Stomach (tissue), 19 donors: ENCODE data around the gene SNRNP40. TPM values are rescaled to one million over a fixed set of nuclear protein-coding genes. Genes with fewer than 3 reads are reported as not detected.
A peak's percentile ranks its signal among the peaks of the same experiment; 100 is the strongest.

Experiments
- DNase-seq, 2 donors: peaks; one replicate each; pipeline versions ENCODE4 v3.0.0 to v3.0.0-alpha.2; 2013 to 2019
- H3K27ac ChIP-seq, 5 donors: fragments of 200-600 bp in 4 of 5; sonication (generic) in 4 of 5; one replicate each; pipeline ENCODE4 v1.5.1; 2013 to 2019; ENCODE audit warnings: mild to moderate bottlenecking in 1 of 5, moderate library complexity in 1 of 5
- H3K27me3 ChIP-seq, 3 donors: fragments of 200-600 bp; sonication (generic); one replicate each; pipeline ENCODE4 v1.5.1; 2017 to 2019; ENCODE audit warnings: mixed run types in 1 of 3
- H3K36me3 ChIP-seq, 4 donors: fragments of 200-600 bp; sonication (generic); 1 replicate in 3 of 4; 2 replicates in 1 of 4; pipeline ENCODE4 v1.5.1; 2016 to 2019
- H3K4me1 ChIP-seq, 4 donors: fragments of 200-600 bp; sonication (generic); one replicate each; pipeline ENCODE4 v1.5.1; 2016 to 2019
- H3K4me3 ChIP-seq, 4 donors: fragments of 200-600 bp; sonication (generic) in 3 of 4; one replicate each; pipeline ENCODE4 v1.5.1; 2016 to 2019; ENCODE audit warnings: mild to moderate bottlenecking in 1 of 4
- H3K9me3 ChIP-seq, 4 donors: fragments of 200-600 bp; sonication (generic); one replicate each; pipeline ENCODE4 v1.5.1; 2016 to 2019
- EP300 ChIP-seq: sonication (generic); formaldehyde crosslinking; IDR thresholded peaks from one replicate; pipeline ENCODE4 v1.6.1; 2017; ENCODE audit warnings: antibody characterized with exemption
- POLR2A ChIP-seq, 4 donors: fragments of 450-650 bp; IDR thresholded peaks; one replicate each; pipeline ENCODE4 v1.6.1; 2016; ENCODE audit warnings: antibody characterized with exemption in 4 of 4, control low read depth in 2 of 4, mild to moderate bottlenecking in 1 of 4, moderate library complexity in 1 of 4
- POLR2AphosphoS5 ChIP-seq, 3 donors: sonication (generic); formaldehyde crosslinking; IDR thresholded peaks; one replicate each; pipeline ENCODE4 v1.6.1; 2016; ENCODE audit warnings: antibody characterized with exemption in 3 of 3
- WGBS, 5 donors: extraction: QIAGEN DNeasy Blood & Tissue Kit in 3 of 5; methylation state at CpG; one replicate each; pipeline versions ENCODE4 v1.1.5 to v1.1.7; 2013 to 2018; 5-methylcytosine and 5-hydroxymethylcytosine counted together
- intact Hi-C: fragments of 100-400 bp; cut with DNase I; formaldehyde crosslinking; loops from one replicate; pipeline ENCODE4 v1.15.1; 2023; ENCODE audit warnings: low total_unique reads
- long read RNA-seq, 10 donors: transcript quantifications; one replicate each; lab custom pipeline, GENCODE V29; 2026
- polyA plus RNA-seq, 3 donors: library from polyadenylated mRNA; stranded (reverse); fragments of 200-250 nt; gene quantifications; one replicate each; pipeline ENCODE4 v1.2.3, GENCODE V29; 2013
- total RNA-seq, 5 donors: library from RNA; depleted of rRNA; stranded (reverse); fragments of >200 nt; gene quantifications; one replicate each; pipeline versions ENCODE4 v1.1.0 to v1.2.3, GENCODE V29; 2014 to 2016
- TF ChIP-seq, protein P1 (sequence below), 7 experiments: fragments of 450-650 bp in 4 of 7; fragments of 200-600 bp in 3 of 7; sonication (generic) in 3 of 7; IDR thresholded peaks; one replicate each; pipeline ENCODE4 v1.5.1; 2016 to 2019; ENCODE audit warnings: antibody characterized with exemption in 7 of 7, control low read depth in 2 of 7, mild to moderate bottlenecking in 1 of 7
- donor health status: healthy with polysubstance abuse.
- donor health status: Bipolar disorder and iron deficiency.
- donor health status: healthy.

The SNRNP40 gene
- total RNA-seq (100 to 1,000 TPM in 1 of 5 donors, 10 to 100 TPM in 3, 1 to 10 TPM in 1; 1.8 to 100 (median 21.3) TPM), polyA plus RNA-seq (10 to 100 TPM; 16.6 to 19.7 (median 19.4) TPM)
- long read RNA-seq, donor 1, partial matches to known transcripts: 0 of 6 reads
- long read RNA-seq, donor 1, other reads (novel, unspliced or antisense): 0 of 6 reads
- long read RNA-seq, donor 2, transcript SNRNP40-201 (10 exons, 1,597 nt): major isoform, 8 of 14 reads
- long read RNA-seq, donor 2, partial matches to known transcripts: 5 of 14 reads
- long read RNA-seq, donor 2, other reads (novel, unspliced or antisense): 0 of 14 reads
- long read RNA-seq, donor 3, transcript SNRNP40-201 (10 exons, 1,597 nt): major isoform, 9 of 16 reads
- long read RNA-seq, donor 3, partial matches to known transcripts: 5 of 16 reads
- long read RNA-seq, donor 3, other reads (novel, unspliced or antisense): 0 of 16 reads
- long read RNA-seq, donor 4, partial matches to known transcripts: 0 of 1 reads
- long read RNA-seq, donor 4, other reads (novel, unspliced or antisense): 0 of 1 reads
- long read RNA-seq, donor 5, transcript SNRNP40-201 (10 exons, 1,597 nt): major isoform, 13 of 15 reads
- long read RNA-seq, donor 5, partial matches to known transcripts: 0 of 15 reads
- long read RNA-seq, donor 5, other reads (novel, unspliced or antisense): 0 of 15 reads
- long read RNA-seq, donor 6: 0 reads
- long read RNA-seq, donor 7, transcript SNRNP40-201 (10 exons, 1,597 nt): major isoform, 17 of 18 reads
- long read RNA-seq, donor 7, partial matches to known transcripts: 0 of 18 reads
- long read RNA-seq, donor 7, other reads (novel, unspliced or antisense): 0 of 18 reads
- long read RNA-seq, donor 8, transcript SNRNP40-201 (10 exons, 1,597 nt): major isoform, 9 of 13 reads
- long read RNA-seq, donor 8, partial matches to known transcripts: 0 of 13 reads
- long read RNA-seq, donor 8, other reads (novel, unspliced or antisense): 0 of 13 reads
- long read RNA-seq, donor 9, transcript SNRNP40-201 (10 exons, 1,597 nt): major isoform, 6 of 8 reads
- long read RNA-seq, donor 9, partial matches to known transcripts: 0 of 8 reads
- long read RNA-seq, donor 9, other reads (novel, unspliced or antisense): 0 of 8 reads
- long read RNA-seq, donor 10, partial matches to known transcripts: 0 of 4 reads
- long read RNA-seq, donor 10, other reads (novel, unspliced or antisense): 0 of 4 reads

DNA sequence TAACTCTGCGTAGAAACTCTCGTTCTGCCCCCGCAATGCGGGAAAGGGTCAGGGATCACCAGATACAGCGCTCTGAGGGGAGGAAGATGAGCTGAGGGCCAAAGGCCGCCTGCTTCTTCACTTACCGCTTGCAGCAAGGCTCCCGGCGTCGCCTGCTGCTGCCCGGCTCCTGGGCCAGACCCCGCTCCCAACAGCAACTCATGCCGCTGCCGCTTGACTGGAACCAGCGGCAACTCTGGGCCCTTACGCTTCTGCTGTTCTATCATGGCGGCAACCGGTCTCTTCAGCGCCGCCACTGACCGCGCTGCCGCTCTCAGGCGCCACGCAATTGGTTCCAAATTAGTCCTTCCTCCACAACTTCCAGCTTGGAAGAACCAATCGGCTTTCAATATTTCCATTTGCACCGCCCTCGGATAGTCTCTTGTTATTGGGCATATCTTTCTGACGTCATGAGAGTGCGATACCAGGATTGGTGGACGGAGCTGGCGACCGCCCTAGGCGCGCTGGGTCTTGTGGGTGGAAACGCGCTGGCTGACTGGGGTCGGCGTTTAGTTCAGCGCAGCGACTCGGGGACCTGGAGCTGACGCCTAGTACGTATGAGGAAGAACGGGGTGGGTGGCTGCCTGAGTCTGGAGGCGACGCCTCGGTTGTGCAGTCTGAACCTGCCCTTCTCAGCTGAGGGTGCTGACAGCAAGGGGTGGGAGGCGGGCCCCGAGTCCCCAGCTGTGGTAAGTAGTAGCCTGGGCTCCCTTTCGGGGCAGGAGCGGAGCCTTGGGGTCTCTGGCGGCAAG, at the start of gene SNRNP40, which contains the start of gene ZCCHC17:
Gene SNRNP40, minus strand, starts transcription at position 303 of the 791 bp plus-strand sequence. Its CDS starts 37 bp downstream, at position 266.
Gene ZCCHC17, plus strand, starts transcription at position 547 of the 791 bp plus-strand sequence. CDS start 13,067 bp downstream, outside the sequence.
- Histone ChIP-seq H3K27ac (peak within 1 kb of the TSS; percentile 84 to 92 (median 92)), H3K4me1 (peaks cover 17 to 49% (median 37%) of the 10 kb centered on the region in 4 donors), H3K9me3 (no peaks in the 10 kb centered on the region), H3K36me3 (peaks cover 14 to 31% (median 22%) of the 10 kb centered on the region in 4 donors), H3K4me3 (peak within 1 kb of the TSS; percentile 71 to 93 (median 77)), H3K27me3 (no peaks in the 10 kb centered on the region)
- DNase-seq: peak; percentile 95 to 99
- intact Hi-C loops: no loop called here
- TF ChIP-seq, protein P1, sequence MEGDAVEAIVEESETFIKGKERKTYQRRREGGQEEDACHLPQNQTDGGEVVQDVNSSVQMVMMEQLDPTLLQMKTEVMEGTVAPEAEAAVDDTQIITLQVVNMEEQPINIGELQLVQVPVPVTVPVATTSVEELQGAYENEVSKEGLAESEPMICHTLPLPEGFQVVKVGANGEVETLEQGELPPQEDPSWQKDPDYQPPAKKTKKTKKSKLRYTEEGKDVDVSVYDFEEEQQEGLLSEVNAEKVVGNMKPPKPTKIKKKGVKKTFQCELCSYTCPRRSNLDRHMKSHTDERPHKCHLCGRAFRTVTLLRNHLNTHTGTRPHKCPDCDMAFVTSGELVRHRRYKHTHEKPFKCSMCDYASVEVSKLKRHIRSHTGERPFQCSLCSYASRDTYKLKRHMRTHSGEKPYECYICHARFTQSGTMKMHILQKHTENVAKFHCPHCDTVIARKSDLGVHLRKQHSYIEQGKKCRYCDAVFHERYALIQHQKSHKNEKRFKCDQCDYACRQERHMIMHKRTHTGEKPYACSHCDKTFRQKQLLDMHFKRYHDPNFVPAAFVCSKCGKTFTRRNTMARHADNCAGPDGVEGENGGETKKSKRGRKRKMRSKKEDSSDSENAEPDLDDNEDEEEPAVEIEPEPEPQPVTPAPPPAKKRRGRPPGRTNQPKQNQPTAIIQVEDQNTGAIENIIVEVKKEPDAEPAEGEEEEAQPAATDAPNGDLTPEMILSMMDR (IDR thresholded peaks at IDR 0.05): peak in 1 of 7 experiments; percentile 10
- TF ChIP-seq POLR2A (IDR thresholded peaks at IDR 0.05) (peak in 2 of 4 donors; percentile 59 to 75), POLR2AphosphoS5 (IDR thresholded peaks at IDR 0.05) (peak; percentile 49 to 94 (median 85)), EP300 (no peak)
- WGBS, 5 donors: 0 to 1% (median 0%) methylated on average over 40 to 53 of the region's 53 CpGs

DNA sequence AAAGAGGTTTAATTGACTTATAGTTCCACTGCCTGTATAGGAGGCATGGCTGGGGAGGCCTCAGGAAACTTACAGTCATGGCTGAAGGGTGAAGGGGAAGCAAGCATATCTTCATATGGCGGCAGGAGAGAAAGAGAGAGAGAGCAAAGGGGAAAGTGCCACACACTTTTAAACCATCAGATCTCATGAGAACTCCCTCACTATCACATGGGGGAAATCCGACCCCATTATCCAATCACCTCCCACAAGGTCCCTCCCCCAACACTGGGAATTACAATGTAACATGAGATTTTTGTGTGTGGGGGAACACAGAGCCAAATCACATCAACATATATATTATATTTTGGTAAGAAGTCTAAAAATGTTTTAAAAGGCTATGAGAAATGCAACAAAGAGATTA, 49.0 kb upstream of the SNRNP40 start:
- no peak for DNase-seq
- Histone ChIP-seq H3K4me3 (no peak overlapping the region), H3K27ac (no peak overlapping the region), H3K9me3 (no peaks in the 10 kb centered on the region), H3K27me3 (no peaks in the 10 kb centered on the region), H3K36me3 (peaks cover 14 to 69% (median 59%) of the 10 kb centered on the region in 4 donors), H3K4me1 (no peaks in the 10 kb centered on the region)
- TF ChIP-seq, protein P1 (IDR thresholded peaks at IDR 0.05): no peak
- TF ChIP-seq EP300 (no peak), POLR2AphosphoS5 (IDR thresholded peaks at IDR 0.05) (no peak), POLR2A (IDR thresholded peaks at IDR 0.05) (no peak)
- WGBS, 5 donors: 88 to 96% (median 90%) methylated on average over 2 of the region's 2 CpGs
- intact Hi-C loops: no loop called here

DNA sequence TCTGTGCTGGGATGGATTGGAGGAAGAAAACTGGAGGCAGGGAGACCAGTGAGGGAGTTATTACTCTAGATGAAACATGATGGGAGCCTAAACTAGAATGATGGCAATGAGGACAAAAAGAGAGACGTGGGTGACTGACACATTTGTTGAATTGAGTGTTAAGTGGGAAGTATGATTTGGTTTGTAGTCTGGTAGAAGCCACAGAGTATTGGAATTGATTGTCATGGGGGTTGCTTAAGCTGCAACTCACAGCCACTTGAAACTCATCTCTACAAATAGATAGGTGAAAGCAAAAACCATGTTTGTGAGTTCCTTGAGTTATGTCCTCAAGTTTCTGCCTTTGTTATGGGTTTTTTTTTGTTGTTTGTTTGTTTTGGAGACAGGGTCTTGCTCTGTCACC, 47.9 kb upstream of the SNRNP40 start:
- no peaks in the 10 kb centered on the region for H3K27me3 ChIP-seq
- 0 to 91% (median 35%) methylated on average over 1 of the region's 1 CpG for WGBS, 5 donors
- intact Hi-C loops: no loop called here
- H3K36me3 ChIP-seq: peaks cover 13 to 68% (median 56%) of the 10 kb centered on the region in 4 donors
- no peaks in the 10 kb centered on the region for H3K9me3 ChIP-seq
- H3K4me1 ChIP-seq: no peaks in the 10 kb centered on the region
- DNase-seq: no peak
- TF ChIP-seq EP300 (no peak), POLR2AphosphoS5 (IDR thresholded peaks at IDR 0.05) (no peak), POLR2A (IDR thresholded peaks at IDR 0.05) (no peak)
- TF ChIP-seq, protein P1 (IDR thresholded peaks at IDR 0.05): no peak
- no peak overlapping the region for H3K27ac ChIP-seq
- no peak overlapping the region for H3K4me3 ChIP-seq
